Posterior vena cava (tissue), 2 donors: Measurements from ENCODE around the gene CYP1B1. TPM values are rescaled to one million over a fixed set of nuclear protein-coding genes. Genes with fewer than 3 reads are reported as not detected.

Experiments
- DNase-seq: peaks from one replicate; pipeline ENCODE4 v3.0.0-alpha.2; 2020; ENCODE audit warnings: low spot score
- intact Hi-C, 2 donors: fragments of 100-400 bp; cut with DNase I; formaldehyde crosslinking; loops; one replicate each; pipeline versions ENCODE4 v1.14.1 to v1.14.2; 2022 to 2023
- total RNA-seq, 2 donors: library from RNA; stranded (reverse); fragmentation: NEBNext Ultra II Directional; extraction: Animal tissue kit (Norgen Biotek cat#: 25700); gene quantifications; one replicate each; pipeline ENCODE4 v1.2.1, GENCODE V29; 2021
- donor health status: DM: yes; HTN: yes; CAD: no.
- donor health status: DM: yes; HTN: yes; CAD: no.

The CYP1B1 gene
- total RNA-seq, 2 donors from 2014 or later, result 49.8 to 90.9 TPM

GRCh38 chr2:38079116-38080052 lies 3.4 kb upstream of the CYP1B1 start:
- no peak for DNase-seq
- intact Hi-C loops, result loop anchor here in 1 of 2 donors (5.0 kb wide), 1 partner anchor 193 kb away; no protein-coding TSS in a partner anchor

DNA sequence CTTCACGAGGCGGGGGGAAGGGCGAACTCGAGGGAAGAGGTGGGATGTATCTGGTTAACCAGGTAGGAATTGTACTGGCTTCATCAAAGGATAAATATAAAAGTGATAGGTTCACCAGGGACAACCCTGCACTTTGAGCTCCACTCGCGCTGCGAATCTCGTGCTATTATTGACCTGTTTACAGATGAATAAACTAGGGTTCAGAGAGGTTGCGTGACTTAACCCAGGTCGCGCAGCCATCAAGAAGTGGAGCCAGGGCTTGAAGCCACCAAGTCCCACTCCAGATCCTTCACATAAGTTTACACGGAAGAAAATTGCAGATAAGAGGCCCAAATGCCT lies 1.4 kb upstream of the CYP1B1 start:
- DNase-seq, result no peak
- intact Hi-C loops, result loop anchor here in 1 of 2 donors (5.0 kb wide), 1 partner anchor 195 kb away; no protein-coding TSS in a partner anchor

DNA sequence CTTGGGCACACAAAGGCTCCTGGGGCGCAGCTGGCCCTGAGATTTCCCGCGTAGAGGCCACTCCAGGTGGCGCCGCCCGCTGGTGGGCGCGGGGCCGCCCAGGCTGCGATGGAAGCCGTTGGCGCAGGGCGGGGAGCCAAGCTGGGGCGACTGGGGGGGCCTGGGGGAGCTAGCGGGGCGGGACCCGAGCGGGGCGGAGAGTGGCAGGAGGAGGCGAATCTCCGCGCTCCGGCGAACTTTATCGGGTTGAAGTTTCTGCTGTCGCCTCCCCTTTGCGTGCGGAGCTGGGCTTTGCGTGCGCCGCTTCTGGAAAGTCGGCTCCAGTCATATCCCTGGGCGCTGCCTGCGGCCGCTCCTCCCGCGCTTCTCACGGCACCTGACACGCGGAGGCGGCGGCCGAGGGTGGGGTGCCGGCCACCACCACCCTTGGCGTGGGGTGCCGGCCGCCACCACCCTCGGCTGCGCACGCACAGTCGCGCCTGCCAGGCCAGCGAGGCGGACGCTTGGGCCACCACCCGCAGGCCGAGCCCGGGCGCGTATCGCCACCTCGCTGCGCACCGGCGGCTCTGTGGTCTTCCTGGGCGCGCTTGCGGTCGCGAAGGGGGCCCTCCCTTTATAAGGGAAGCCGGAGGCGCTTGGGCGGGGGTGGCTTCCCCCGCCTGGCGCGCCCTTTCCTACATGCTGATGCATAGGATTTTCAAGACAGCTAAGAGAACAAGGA lies 919 bp upstream of the CYP1B1 start:
- intact Hi-C loops, result loop anchor here in 1 of 2 donors (5.0 kb wide), 1 partner anchor 195 kb away; no protein-coding TSS in a partner anchor
- DNase-seq, result peak; percentile 94

- intact Hi-C loops, result loop anchor here in 1 of 2 donors (5.0 kb wide), 1 partner anchor 196 kb away; no protein-coding TSS in a partner anchor
- peak; percentile 93 for DNase-seq
Measured at GRCh38 chr2:38076152-38076709, 280 bp upstream of the CYP1B1 start.

DNA sequence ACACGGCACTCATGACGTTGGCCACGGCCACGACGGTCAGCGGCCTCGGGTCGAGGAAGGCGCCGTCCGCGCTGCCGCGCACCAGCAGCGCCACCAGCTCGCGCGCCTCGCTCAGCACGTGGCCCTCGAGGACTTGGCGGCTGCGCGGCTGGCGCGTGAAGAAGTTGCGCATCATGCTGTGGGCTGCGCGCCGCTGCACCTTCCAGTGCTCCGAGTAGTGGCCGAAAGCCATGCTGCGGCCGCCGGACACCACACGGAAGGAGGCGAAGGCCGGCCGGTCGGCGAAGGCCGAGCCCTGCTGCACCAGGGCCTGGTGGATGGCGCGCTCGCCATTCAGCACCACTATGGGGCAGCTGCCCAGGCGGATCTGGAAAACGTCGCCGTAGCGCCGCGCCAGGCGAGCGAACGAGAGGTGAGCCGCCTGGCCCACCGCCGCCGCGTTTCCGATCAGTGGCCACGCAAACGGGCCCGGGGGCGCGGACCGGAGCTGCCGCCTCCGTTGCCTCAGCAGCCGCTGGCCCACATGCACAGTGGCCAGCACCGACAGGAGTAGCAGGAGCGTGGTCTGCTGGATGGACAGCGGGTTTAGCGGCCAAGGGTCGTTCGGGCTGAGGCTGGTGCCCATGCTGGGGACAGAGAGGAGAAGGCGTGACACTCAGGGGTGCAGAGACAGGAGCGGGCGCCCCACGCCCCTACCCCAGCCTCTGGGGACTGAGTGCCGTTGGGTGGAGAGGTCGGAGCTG lies 1.0 kb downstream of the CYP1B1 start:
- intact Hi-C loops, result loop anchor here in 1 of 2 donors (5.0 kb wide), 1 partner anchor 197 kb away; no protein-coding TSS in a partner anchor

GRCh38 chr2:38074058-38074763 lies 1.7 kb downstream of the CYP1B1 start:
- peak; percentile 83 for DNase-seq
- intact Hi-C loops, result no loop called here

More for the DNA sequence above, 1.0 kb downstream of the CYP1B1 start:
- peak; percentile 84 for DNase-seq

GRCh38 chr2:38073211-38074057 lies 2.5 kb downstream of the CYP1B1 start:
- intact Hi-C loops, result no loop called here
- no peak for DNase-seq

GRCh38 chr2:38070438-38070837 lies 5.5 kb downstream of the CYP1B1 start:
- no peak for DNase-seq
- intact Hi-C loops, result no loop called here

- intact Hi-C loops, result no loop called here
- no peak for DNase-seq
Measured at GRCh38 chr2:38068234-38068633, 7.7 kb downstream of the CYP1B1 start.

DNA sequence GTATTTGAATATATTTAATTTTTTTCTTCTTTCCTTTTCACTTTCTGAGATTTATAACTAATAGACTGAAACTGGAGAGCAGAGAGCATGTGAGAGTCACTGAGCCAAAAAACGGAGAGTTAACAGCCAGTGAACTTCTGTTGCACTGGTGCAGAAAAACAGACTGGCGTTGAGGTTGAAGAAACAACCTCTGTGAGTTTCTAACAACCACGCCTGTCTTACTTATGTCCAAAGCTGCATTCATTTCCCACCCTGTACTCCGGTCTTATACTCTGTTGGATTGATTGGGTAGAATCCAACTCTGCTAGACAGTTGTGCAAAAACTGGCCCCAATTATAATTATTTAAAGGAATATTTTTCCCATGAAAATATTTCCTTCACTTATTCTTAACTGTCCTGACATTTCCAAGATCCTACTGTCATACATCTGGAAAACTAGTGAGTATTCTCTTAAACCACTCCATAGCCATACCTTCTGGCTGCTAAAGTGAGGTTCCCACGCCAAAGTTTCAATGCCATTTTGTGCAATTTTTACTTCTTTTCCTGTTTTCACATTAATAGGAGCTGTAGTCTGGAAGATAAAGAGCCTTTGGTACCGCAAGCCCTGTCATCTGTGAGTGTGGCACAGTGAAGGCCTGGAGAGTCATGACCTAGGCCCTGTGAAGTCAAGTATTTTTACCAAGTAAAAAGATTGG lies 9.4 kb downstream of the CYP1B1 start:
- intact Hi-C loops, result no loop called here
- DNase-seq, result no peak

GRCh38 chr2:38065502-38066135 lies 10.3 kb downstream of the CYP1B1 start:
- no peak for DNase-seq
- intact Hi-C loops, result no loop called here

DNA sequence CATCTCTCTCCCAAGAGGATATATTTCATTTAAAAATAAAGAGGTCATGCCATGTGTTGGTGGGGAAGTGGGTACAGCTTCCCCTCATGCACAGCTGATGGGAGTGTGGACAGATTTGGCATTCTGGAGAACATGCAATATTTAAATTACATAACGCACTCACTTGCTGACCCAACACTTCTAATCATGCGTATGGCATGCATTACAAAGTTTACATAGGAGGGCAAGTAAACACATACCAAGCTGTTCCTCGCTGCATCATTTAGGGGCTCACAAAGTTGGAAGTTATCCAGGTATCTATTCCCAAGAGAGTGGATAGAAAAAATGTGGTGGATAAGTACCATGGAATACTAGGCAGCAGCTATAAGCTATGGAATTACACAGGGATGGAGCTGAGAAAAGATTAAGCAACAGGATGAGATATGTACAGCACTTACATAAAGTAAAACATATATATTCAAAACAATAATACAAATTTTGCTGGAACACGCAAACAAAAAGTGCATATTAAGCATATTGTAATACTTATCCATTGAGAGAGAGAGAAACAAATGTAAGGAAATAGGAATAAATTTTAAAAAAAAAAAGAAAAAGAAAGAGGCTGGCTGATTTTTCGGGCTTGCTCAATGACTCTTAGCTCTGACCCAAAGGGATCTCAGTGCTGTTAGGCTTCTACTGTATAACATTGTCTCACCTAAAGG lies 11.0 kb downstream of the CYP1B1 start:
- intact Hi-C loops, result no loop called here
- DNase-seq, result no peak

DNA sequence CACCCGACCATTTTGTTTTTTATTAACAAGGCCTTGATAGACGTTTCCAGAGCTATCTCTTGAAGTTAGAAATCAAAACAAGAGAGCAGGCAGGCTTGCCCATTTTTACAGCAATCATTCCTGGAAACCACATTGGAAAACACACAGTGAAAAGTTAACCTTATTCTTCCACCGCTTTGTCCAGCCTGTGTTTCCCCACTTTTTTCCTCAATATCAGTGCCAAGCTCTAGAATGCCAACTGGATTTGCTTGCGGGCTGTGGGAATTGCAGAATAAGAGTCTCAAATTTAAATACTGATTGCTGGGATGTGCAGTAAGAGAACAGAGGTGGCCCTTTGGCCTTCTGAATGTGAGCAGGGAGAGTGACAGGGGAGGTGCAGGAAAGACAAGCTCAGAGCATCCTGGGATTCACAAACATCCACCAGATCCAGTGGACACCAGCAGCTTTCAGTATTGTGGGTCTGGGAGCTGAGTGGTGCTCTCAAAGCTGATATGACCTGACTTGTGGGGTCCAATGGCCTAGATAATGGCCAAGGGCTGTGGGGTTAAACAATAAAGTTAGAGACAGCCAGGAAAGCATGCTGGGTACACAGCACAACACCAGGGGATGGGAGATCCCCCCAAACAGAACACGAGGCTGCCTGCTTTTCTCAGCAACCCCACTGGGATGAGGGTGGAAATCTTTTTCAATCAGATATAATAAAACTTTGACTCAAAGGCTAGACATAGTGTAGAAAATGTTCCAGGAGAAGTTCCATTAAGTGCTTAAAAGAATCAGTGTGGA lies 15.5 kb downstream of the CYP1B1 start:
- intact Hi-C loops, result no loop called here

DNA sequence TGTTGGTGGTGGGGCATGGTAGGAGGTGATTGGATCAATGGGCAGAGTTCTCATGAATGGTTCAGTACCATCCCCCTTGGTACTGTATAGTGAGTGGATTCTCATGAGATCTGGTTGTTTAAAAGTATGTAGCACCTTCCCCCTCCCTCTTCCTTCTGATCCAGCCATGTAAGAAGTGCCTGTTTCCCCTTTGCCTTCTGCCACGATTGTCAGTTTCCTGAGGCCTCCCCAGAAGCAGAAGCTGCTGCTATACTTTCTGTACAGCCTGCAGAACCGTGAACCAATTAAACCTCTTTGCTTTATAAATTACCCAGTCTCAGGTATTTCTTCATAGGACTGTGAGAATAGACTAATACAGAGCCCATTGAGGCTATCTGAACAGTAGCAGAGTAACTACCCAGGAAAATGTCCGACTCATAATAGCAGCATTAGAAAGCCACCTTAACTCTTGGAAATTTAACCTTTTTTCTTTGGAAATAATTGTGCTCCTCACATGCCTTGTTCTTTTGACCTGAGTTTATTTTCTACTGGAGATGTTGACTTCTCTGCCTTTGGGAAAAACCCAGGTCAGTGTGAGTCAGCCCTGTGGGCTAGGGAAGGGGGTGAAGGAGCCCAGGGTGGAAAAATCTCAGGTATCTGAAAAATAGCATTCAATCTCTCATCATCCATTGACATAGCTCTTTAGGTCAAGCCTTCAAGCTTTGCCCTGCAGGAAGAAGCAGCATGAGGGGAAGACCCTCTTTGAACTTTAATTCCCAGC lies 18.1 kb downstream of the CYP1B1 start:
- intact Hi-C loops, result no loop called here
- DNase-seq, result no peak

More for the DNA sequence above, 15.5 kb downstream of the CYP1B1 start:
- no peak for DNase-seq

- intact Hi-C loops, result no loop called here
- no peak for DNase-seq
Measured at GRCh38 chr2:38056216-38056615, 19.7 kb downstream of the CYP1B1 start.
